Fibroblast of the aortic adventitia (primary cell): ENCODE measurements around the gene SLC25A44. TPM values are rescaled to one million over a fixed set of nuclear protein-coding genes. Genes with fewer than 3 reads are reported as not detected.

Experiments
- DNase-seq: peaks from one replicate; pipeline ENCODE4 v3.0.0-alpha.2; 2010; ENCODE audit warnings: low read depth
- H3K4me3 ChIP-seq: 2 replicates; pipeline ENCODE4 v1.5.1; 2011; ENCODE audit warnings: low read depth, mild to moderate bottlenecking, control low read depth, low read length, moderate library complexity
- CTCF ChIP-seq: IDR thresholded peaks from 2 replicates; pipeline ENCODE4 v1.5.1; 2011; ENCODE audit warnings: mild to moderate bottlenecking, low read length, control low read depth, inconsistent platforms; ENCODE audit not compliant: insufficient read depth
- total RNA-seq: library from RNA; depleted of rRNA; stranded (reverse); fragments of >200 nt; gene quantifications from 2 replicates; pipeline ENCODE4 v1.2.3, GENCODE V29; 2012; ENCODE audit warnings: low replicate concordance

SLC25A44 gene
- total RNA-seq, 1 donor = 14.5 TPM

- no peak for TF ChIP-seq CTCF
- DNase-seq = no peak
- no peak overlapping the region for H3K4me3 ChIP-seq
Observed at GRCh38 chr1:156220226-156220625, 26.3 kb downstream of the SLC25A44 start.

GRCh38 chr1:156221986-156222692 is 28.2 kb downstream of the SLC25A44 start:
- TF ChIP-seq CTCF = no peak
- DNase-seq = no peak
- no peak overlapping the region for H3K4me3 ChIP-seq

GRCh38 chr1:156225677-156226014 is 31.7 kb downstream of the SLC25A44 start:
- no peak for DNase-seq
- no peak overlapping the region for H3K4me3 ChIP-seq
- no peak for TF ChIP-seq CTCF

- H3K4me3 ChIP-seq = no peak overlapping the region
Observed at GRCh38 chr1:156226116-156226538, 32.2 kb downstream of the SLC25A44 start.

GRCh38 chr1:156226782-156227181 is 32.9 kb downstream of the SLC25A44 start:
- no peak overlapping the region for H3K4me3 ChIP-seq
- DNase-seq = no peak
- TF ChIP-seq CTCF = no peak

More at GRCh38 chr1:156226116-156226538, 32.2 kb downstream of the SLC25A44 start:
- TF ChIP-seq CTCF = no peak
- DNase-seq = no peak

- no peak for DNase-seq
- H3K4me3 ChIP-seq = no peak overlapping the region
- no peak for TF ChIP-seq CTCF
Observed at GRCh38 chr1:156228501-156228900, 34.6 kb downstream of the SLC25A44 start.

GRCh38 chr1:156229809-156230472 is 36.0 kb downstream of the SLC25A44 start:
- H3K4me3 ChIP-seq = no peak overlapping the region
- TF ChIP-seq CTCF = no peak
- DNase-seq = no peak
